GM18519 (cell line): Measurements from ENCODE around the gene LRP5.

Experiments
- ATAC-seq: cut with Tn5 transposase; IDR thresholded peaks from one replicate; pipeline ENCODE4 v1.9.1; 2021; ENCODE audit warnings: mild to moderate bottlenecking, moderate library complexity; ENCODE audit not compliant: unreplicated experiment, low FRiP score

Gene LRP5

DNA sequence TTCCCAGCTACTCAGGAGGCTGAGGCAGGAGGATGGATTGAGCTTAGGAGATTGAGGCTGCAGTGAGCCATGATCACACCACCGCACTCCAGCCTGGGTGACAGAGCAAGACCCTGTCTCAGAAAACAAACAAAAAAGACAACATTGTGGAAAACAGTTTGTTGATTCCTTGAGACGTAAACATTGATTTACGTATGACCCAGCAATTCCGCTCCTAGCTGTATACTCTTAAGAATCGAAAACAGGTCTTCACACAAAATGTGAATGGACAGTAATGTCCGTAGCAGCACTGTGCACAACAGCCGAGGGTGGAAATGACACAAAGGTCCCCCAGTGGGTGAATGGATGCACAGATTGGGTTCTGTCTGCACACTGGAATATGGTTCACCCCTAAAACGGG, 49.3 kb downstream of the LRP5 start:
- no peak for ATAC-seq

- ATAC-seq, result no peak
Measured at GRCh38 chr11:68362801-68363379, 50.5 kb downstream of the LRP5 start.

GRCh38 chr11:68363776-68364175, 51.4 kb downstream of the LRP5 start:
- ATAC-seq, result no peak

DNA sequence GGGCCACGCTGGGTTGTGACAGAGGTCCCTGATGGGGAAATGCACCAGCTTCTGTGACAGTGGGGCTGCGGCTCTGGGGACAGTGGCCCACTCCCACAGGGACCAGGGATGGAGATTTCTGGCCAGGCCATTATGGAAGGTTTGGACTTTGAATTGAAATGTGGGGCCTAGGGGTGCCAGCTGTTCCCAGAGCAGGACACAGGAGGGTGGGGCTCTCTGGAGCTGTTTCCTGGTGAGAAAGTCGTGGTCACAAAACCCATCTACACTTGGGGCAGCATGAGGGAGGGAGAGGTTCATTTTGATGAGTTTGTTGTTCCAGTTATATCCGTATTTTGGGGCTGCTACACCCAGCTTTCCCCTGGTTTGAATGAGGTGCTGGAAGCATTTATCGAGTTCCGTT, 52.2 kb downstream of the LRP5 start:
- ATAC-seq, result no peak

- ATAC-seq, result no peak
Measured at GRCh38 chr11:68365943-68366435, 53.6 kb downstream of the LRP5 start.

GRCh38 chr11:68367252-68367651, 54.9 kb downstream of the LRP5 start:
- no peak for ATAC-seq

DNA sequence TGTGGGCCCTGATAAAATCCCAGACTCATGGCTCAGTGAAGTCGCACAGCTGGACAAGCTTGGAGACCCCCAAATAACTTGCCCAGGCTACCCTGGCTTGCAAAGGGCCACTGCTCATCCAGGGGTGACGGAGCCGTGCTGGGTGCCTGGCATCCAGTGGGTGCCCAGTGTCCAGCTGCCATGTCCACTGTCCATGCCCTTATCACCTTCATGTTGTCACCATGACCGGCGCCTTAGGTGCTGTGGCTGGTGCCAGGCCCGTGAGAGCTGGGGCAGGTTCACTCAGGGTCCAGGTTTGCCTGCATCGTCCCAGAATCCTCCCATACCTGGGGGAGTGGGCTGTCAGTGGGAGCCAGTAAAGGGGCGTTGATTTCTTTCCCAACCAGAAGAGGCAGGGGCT, 57.4 kb downstream of the LRP5 start:
- no peak for ATAC-seq

GRCh38 chr11:68370211-68371111, 58.1 kb downstream of the LRP5 start:
- ATAC-seq, result peak; percentile 45

DNA sequence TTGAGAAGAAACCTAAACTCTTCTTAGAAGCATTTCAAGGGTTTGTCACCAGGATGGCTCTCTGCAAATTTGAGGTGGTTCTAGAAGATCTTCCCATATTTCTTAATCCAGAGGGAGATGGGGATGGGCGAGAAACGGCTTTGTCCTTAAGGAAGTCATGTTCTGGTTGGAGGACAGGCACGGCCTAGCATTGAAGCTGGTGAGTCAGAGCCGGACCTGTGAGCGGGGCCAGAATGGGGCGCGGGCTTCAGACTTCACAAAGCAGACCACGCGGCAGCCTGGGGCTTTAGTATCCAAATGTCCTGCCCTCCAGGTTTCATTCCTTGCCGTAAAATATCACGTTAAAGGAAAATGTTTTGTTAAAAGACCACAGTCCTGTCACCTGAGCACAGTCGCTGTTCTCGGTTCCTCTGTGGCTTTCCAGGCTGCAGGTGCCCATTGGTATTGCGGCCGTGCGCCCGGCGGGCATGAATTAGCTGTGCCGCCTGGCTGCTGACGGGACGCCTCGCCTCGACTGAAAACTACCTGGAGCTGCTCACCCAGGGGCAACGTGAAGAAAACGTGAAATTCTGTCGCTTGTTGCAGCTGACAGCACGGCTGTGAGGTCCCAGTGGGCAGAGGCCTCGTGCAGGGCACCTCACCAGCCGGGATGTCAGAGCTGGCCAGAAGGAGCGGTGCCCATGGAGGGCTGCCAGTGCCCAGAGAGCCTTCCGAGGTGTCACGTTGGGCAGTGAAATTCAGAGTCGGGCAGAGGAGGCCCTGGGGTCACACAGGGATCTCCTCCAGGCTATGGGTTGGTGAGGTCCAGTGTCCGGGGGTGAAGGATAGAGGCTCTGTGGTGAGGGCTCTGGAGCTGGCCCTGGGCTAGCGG, 59.0 kb downstream of the LRP5 start:
- ATAC-seq, result no peak

DNA sequence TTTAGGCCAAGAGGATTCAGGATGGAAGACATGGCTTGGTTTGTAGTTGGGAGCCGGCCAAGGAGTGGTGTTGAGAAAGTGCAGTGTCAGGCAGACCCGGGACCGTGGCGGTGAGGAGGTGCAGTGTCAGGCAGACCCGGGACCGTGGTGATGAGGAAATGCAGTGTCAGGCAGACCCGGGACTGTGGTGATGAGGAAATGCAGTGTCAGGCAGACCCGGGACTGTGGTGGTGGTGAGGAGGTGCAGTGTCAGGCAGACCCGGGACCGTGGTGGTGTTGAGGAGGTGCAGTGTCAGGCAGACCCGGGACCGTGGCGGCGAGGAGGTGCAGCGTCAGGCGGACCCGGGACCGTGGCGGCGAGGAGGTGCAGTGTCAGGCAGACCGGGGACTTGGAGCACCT, 59.7 kb downstream of the LRP5 start:
- no peak for ATAC-seq

- ATAC-seq, result no peak
Measured at GRCh38 chr11:68372625-68373024, 60.2 kb downstream of the LRP5 start.

GRCh38 chr11:68373189-68373814, 60.9 kb downstream of the LRP5 start:
- ATAC-seq, result no peak

- ATAC-seq, result no peak
Measured at GRCh38 chr11:68373815-68374501, 61.6 kb downstream of the LRP5 start.

DNA sequence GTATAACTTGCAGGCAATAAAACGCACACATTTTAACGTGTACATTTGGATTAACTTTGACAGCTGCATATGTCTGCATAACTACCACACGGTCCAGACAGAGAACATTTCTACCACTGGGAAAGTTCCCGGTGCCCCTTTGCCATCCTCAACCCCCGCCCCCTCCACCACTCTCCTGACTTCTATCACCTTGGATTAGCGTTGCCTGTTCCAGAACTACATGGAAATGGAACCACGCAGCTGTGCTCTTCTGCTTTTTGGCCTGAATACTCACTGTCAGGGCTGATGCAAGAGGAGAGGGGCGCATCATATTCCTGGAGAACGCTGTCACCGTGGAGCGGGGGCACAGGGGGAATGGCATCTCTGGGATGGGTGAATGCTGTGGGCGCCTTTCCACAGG, 62.1 kb downstream of the LRP5 start:
- ATAC-seq, result no peak

DNA sequence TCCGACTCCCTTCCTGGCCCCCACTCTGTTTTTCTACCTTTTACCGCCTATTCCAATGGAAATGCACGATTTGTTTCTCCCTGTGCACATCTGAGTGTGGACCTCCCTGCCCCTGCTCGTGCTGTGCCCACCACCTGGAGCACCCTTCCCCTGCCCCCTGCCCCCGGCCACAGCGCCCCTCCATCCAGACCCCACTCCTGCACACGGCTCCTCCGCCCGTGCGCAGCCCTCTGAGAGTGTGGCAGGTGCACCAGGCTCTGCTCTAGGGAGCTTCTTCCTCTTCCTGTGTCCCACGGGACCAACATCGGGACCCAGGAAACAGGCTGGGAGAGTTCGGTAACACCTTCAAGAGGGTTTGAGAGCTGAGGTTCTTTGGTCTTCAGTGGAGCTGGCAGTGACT, 62.9 kb downstream of the LRP5 start:
- ATAC-seq, result no peak

DNA sequence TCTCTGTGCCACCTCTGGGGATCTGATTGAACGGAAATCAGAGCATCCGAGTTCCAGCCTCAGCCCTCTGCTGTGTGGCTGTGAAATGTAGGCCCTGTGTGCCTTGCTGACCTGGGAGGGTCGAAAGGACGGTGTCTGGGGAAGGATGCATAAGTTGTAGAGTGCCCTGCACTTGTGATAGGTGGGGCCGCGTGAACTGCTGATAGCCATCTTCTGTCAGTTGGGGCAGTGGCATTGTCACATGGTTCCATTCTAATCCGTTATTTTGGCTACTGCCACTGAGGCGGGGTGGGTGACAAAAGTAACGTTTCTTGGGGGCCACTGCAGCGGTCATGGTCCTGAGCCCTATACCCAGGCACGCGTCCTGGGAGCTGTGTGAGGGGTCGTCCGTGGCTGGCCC, 63.4 kb downstream of the LRP5 start:
- ATAC-seq, result no peak

GRCh38 chr11:68377389-68377795, 65.0 kb downstream of the LRP5 start:
- ATAC-seq, result no peak

- no peak for ATAC-seq
Measured at GRCh38 chr11:68379206-68379605, 66.8 kb downstream of the LRP5 start.

GRCh38 chr11:68380786-68381622, 68.6 kb downstream of the LRP5 start:
- no peak for ATAC-seq
